SK-N-SH (cell line): ENCODE data around the gene RIC3. TPM values are rescaled to one million over a fixed set of nuclear protein-coding genes. Genes with fewer than 3 reads are reported as not detected.

Experiments
- CTCF ChIA-PET: fragments of 300-600, 350-600 bp; formaldehyde crosslinking; extraction: SDS; loops from one replicate; lab custom pipeline; 2021; lab: Yijun Ruan, JAX
- POLR2A ChIA-PET: fragments of 350-600 bp; sonication (Branson Sonifier 250); formaldehyde crosslinking; extraction: SDS; loops from one replicate; lab custom pipeline; 2020; ENCODE audit warnings: antibody characterized with exemption, inconsistent platforms; lab: Yijun Ruan, JAX
- DNase-seq: peaks from one replicate; pipeline ENCODE4 v3.0.0; 2012
- H2AFZ ChIP-seq: fragments of 200-600 bp; sonication (generic); 2 replicates; pipeline ENCODE4 v1.8.1; 2016; ENCODE audit warnings: antibody characterized with exemption, mild to moderate bottlenecking, low read depth
- H3F3A ChIP-seq: fragments of 200-600 bp; sonication (generic); replicated peaks from 2 replicates; pipeline ENCODE3; 2016; ENCODE audit warnings: antibody characterized with exemption, mild to moderate bottlenecking; ENCODE audit not compliant: insufficient read depth
- H3K27ac ChIP-seq, 2 experiments: fragments of 200-500 bp in 1 of 2; fragments of 200-600 bp in 1 of 2; sonication (Bioruptor generic) in 1 of 2; sonication (generic), shearing (Covaris generic) in 1 of 2; 2 replicates each; pipeline versions ENCODE4 v1.5.1 to v1.6.1; 2014 to 2016; ENCODE audit warnings: low read depth in 2 of 2, inconsistent platforms in 1 of 2, low read length in 1 of 2, mild to moderate bottlenecking in 1 of 2, mixed read lengths in 1 of 2
- H3K27me3 ChIP-seq: fragments of 200-600 bp; sonication (generic), shearing (Covaris generic); 2 replicates; pipeline ENCODE4 v1.6.1; 2016; ENCODE audit warnings: mixed run types; ENCODE audit not compliant: insufficient read depth
- H3K36me3 ChIP-seq, 2 experiments: fragments of 200-500 bp in 1 of 2; fragments of 200-600 bp in 1 of 2; sonication (Bioruptor generic) in 1 of 2; sonication (generic) in 1 of 2; replicated peaks in 1 of 2; 2 replicates each; pipeline versions ENCODE3 to v1.5.1; 2014 to 2016; ENCODE audit warnings: low read length in 1 of 2, mild to moderate bottlenecking in 1 of 2; ENCODE audit not compliant: insufficient read depth in 2 of 2, control insufficient read depth in 1 of 2
- H3K4me1 ChIP-seq, 2 experiments: fragments of 200-500 bp in 1 of 2; fragments of 200-600 bp in 1 of 2; sonication (Bioruptor generic) in 1 of 2; sonication (generic), shearing (Covaris generic) in 1 of 2; 2 replicates each; pipeline versions ENCODE4 v1.5.1 to v1.6.1; 2014 to 2016; ENCODE audit warnings: low read depth in 1 of 2, low read length in 1 of 2, mixed run types in 1 of 2; ENCODE audit not compliant: insufficient read depth in 2 of 2, control insufficient read depth in 1 of 2
- H3K4me2 ChIP-seq: fragments of 200-600 bp; sonication (generic), shearing (Covaris generic); 2 replicates; pipeline ENCODE4 v1.6.1; 2017; ENCODE audit warnings: mixed run types
- H3K4me3 ChIP-seq, 2 experiments: fragments of 200-500 bp in 1 of 2; fragments of 200-600 bp in 1 of 2; sonication (Bioruptor generic) in 1 of 2; sonication (generic), shearing (Covaris generic) in 1 of 2; 2 replicates each; pipeline versions ENCODE4 v1.5.1 to v1.8.1; 2014 to 2016; ENCODE audit warnings: low read depth in 2 of 2, inconsistent platforms in 1 of 2, low read length in 1 of 2, mild to moderate bottlenecking in 1 of 2, mixed read lengths in 1 of 2, moderate library complexity in 1 of 2
- H3K79me2 ChIP-seq: fragments of 200-600 bp; sonication (generic); 2 replicates; pipeline ENCODE4 v1.8.1; 2017; ENCODE audit warnings: mild to moderate bottlenecking; ENCODE audit not compliant: insufficient read depth
- H3K9ac ChIP-seq: fragments of 200-600 bp; sonication (generic); 2 replicates; pipeline ENCODE4 v1.6.1; 2017; ENCODE audit warnings: mixed run types
- H3K9me2 ChIP-seq: fragments of 200-600 bp; sonication (generic); 2 replicates; pipeline ENCODE4 v1.6.1; 2017; ENCODE audit warnings: mixed run types
- H3K9me3 ChIP-seq: fragments of 200-600 bp; sonication (generic); 2 replicates; pipeline ENCODE4 v1.6.1; 2017; ENCODE audit warnings: mixed run types, mild to moderate bottlenecking, moderate library complexity
- H4K20me1 ChIP-seq: fragments of 200-600 bp; sonication (generic); 2 replicates; pipeline ENCODE4 v1.6.1; 2017; ENCODE audit warnings: mild to moderate bottlenecking, mixed run types; ENCODE audit not compliant: insufficient read depth
- ELF1 ChIP-seq: IDR thresholded peaks from 2 replicates; pipeline ENCODE4 v1.4.0; 2012
- EZH2phosphoT487 ChIP-seq: fragments of 200-600 bp; sonication (generic); IDR thresholded peaks from 2 replicates; pipeline ENCODE4 v1.6.1; 2017; ENCODE audit warnings: low read depth, mixed run types, mild to moderate bottlenecking, antibody characterized with exemption, moderate library complexity, borderline replicate concordance
- FOSL2 ChIP-seq: IDR thresholded peaks from 2 replicates; pipeline ENCODE4 v1.4.0; 2012; ENCODE audit warnings: low read depth, mild to moderate bottlenecking, moderate library complexity, borderline replicate concordance
- MAX ChIP-seq: IDR thresholded peaks from 2 replicates; pipeline ENCODE4 v1.4.0; 2012; ENCODE audit warnings: low read depth
- MEF2A ChIP-seq: IDR thresholded peaks from 2 replicates; pipeline ENCODE4 v1.4.0; 2012; ENCODE audit warnings: low read depth, borderline replicate concordance
- NRF1 ChIP-seq: IDR thresholded peaks from 2 replicates; pipeline ENCODE4 v1.6.1; 2012; ENCODE audit warnings: low read depth, mild to moderate bottlenecking, low read length
- RCOR1 ChIP-seq: fragments of 150-350 bp; IDR thresholded peaks from 2 replicates; pipeline ENCODE4 v1.6.1; 2017; ENCODE audit warnings: antibody characterized with exemption, low read length
- TAF1 ChIP-seq: IDR thresholded peaks from 2 replicates; pipeline ENCODE4 v1.6.1; 2012; ENCODE audit warnings: low read depth, mild to moderate bottlenecking, low read length, moderate library complexity, borderline replicate concordance
- TCF12 ChIP-seq: IDR thresholded peaks from 2 replicates; pipeline ENCODE4 v1.4.0; 2012
- TEAD4 ChIP-seq: IDR thresholded peaks from 2 replicates; pipeline ENCODE4 v1.4.0; 2012; ENCODE audit warnings: mild to moderate bottlenecking, borderline replicate concordance; ENCODE audit not compliant: insufficient read depth
- YY1 ChIP-seq: IDR thresholded peaks from 2 replicates; pipeline ENCODE4 v1.4.0; 2012; ENCODE audit warnings: low read depth, mild to moderate bottlenecking
- WGBS: methylation state at CpG from one replicate; pipeline ENCODE4 v1.1.6; 2017; ENCODE audit warnings: low lambda C conversion rate; 5-methylcytosine and 5-hydroxymethylcytosine counted together
- polyA plus RNA-seq, 3 experiments: library from polyadenylated mRNA; depleted of rRNA; stranded (reverse); fragments of >200 nt; gene quantifications; 2 replicates each; pipeline ENCODE4 v1.2.3, GENCODE V29; 2012
- TF ChIP-seq, protein P1 (sequence below): IDR thresholded peaks from 2 replicates; pipeline ENCODE4 v1.4.0; 2012; ENCODE audit warnings: low read depth, borderline replicate concordance
- TF ChIP-seq, protein P2 (sequence below): fragments of 150-350 bp; IDR thresholded peaks from 2 replicates; pipeline ENCODE4 v1.6.1; 2017; ENCODE audit warnings: antibody characterized with exemption, low read length, low read depth, borderline replicate concordance

The RIC3 gene
- polyA plus RNA-seq, 1 of the 3 experiments (the other 2 are of a cell fraction) = 0.54 TPM

DNA sequence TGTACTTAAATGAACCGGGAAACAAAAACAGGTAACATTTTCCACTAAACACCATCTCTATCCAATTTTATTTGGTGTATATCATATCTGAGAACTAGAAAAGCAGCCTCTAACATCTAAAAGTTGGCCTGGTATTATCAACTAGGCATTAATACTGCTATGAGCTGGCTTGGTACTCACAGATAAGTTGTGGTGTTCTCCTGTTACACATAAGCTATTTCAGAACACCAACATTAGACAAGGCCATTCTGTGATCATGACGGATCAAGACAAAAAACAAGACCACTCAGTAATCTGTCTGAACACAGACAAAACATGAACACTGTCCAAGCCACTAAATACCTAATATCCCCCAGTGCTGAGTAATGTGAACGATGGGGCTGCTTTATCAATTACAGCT is 11.9 kb downstream of the RIC3 start:
- no peaks in the 10 kb centered on the region for H3K27me3 ChIP-seq
- no peaks in the 10 kb centered on the region for H3K9me2 ChIP-seq
- TF ChIP-seq MAX = no peak
- no peak for TF ChIP-seq ELF1
- no peak for TF ChIP-seq NRF1
- no peak for TF ChIP-seq TCF12
- no peak for TF ChIP-seq FOSL2
- TF ChIP-seq, protein P1, sequence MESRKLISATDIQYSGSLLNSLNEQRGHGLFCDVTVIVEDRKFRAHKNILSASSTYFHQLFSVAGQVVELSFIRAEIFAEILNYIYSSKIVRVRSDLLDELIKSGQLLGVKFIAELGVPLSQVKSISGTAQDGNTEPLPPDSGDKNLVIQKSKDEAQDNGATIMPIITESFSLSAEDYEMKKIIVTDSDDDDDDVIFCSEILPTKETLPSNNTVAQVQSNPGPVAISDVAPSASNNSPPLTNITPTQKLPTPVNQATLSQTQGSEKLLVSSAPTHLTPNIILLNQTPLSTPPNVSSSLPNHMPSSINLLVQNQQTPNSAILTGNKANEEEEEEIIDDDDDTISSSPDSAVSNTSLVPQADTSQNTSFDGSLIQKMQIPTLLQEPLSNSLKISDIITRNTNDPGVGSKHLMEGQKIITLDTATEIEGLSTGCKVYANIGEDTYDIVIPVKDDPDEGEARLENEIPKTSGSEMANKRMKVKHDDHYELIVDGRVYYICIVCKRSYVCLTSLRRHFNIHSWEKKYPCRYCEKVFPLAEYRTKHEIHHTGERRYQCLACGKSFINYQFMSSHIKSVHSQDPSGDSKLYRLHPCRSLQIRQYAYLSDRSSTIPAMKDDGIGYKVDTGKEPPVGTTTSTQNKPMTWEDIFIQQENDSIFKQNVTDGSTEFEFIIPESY = no peak
- TF ChIP-seq EZH2phosphoT487 = no peak
- no peaks in the 10 kb centered on the region for H3K79me2 ChIP-seq
- H3K9me3 ChIP-seq = no peaks in the 10 kb centered on the region
- no peaks in the 10 kb centered on the region for H3K4me1 ChIP-seq
- H3K36me3 ChIP-seq = no peaks in the 10 kb centered on the region
- WGBS = 51% methylated on average over 3 of the region's 3 CpGs
- no peak overlapping the region for H3K4me3 ChIP-seq
- no peak overlapping the region for H3K27ac ChIP-seq
- POLR2A ChIA-PET = no interaction called here
- H2AFZ ChIP-seq = no peak overlapping the region
- DNase-seq = no peak
- CTCF ChIA-PET = no interaction called here
- no peak overlapping the region for H3K4me2 ChIP-seq
- H3K9ac ChIP-seq = no peak overlapping the region
- H4K20me1 ChIP-seq = no peaks in the 10 kb centered on the region
- H3F3A ChIP-seq = no peaks in the 10 kb centered on the region

DNA sequence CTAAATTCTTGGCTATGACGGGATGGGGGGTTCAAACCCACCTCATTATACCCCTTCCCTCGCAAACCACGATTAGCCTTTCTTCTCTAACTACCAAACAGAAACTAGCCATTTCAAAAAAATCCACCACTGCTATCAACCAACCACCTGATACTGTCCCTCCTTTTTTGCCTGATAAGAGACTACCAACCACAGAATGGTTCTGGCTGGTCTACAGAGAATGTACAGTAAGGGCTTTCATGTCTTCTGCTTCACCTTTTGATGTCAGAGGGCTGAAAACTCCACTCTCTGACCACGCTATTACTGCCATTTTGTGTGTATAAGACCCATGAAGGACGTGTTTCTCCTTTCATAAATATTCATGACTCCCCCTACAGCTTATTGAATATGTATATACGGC is 19.1 kb downstream of the RIC3 start:
- POLR2A ChIA-PET = no interaction called here
- Histone ChIP-seq H3K27ac (no peak overlapping the region), H2AFZ (no peak overlapping the region)

More for the DNA sequence above, 19.1 kb downstream of the RIC3 start:
- 35% methylated on average over 6 of the region's 6 CpGs for WGBS
- peaks cover 5% of the 10 kb centered on the region for H3K27me3 ChIP-seq
- H3K36me3 ChIP-seq = no peaks in the 10 kb centered on the region
- H3K4me3 ChIP-seq = no peak overlapping the region
- H3K4me2 ChIP-seq = no peak overlapping the region
- H3K79me2 ChIP-seq = no peaks in the 10 kb centered on the region
- CTCF ChIA-PET = no interaction called here
- no peaks in the 10 kb centered on the region for H4K20me1 ChIP-seq
- H3F3A ChIP-seq = no peaks in the 10 kb centered on the region
- DNase-seq = no peak
- no peaks in the 10 kb centered on the region for H3K9me2 ChIP-seq
- TF ChIP-seq MAX (no peak), NRF1 (no peak), RCOR1 (no peak), MEF2A (no peak), YY1 (no peak), TEAD4 (no peak), TAF1 (no peak)
- TF ChIP-seq, protein P2, sequence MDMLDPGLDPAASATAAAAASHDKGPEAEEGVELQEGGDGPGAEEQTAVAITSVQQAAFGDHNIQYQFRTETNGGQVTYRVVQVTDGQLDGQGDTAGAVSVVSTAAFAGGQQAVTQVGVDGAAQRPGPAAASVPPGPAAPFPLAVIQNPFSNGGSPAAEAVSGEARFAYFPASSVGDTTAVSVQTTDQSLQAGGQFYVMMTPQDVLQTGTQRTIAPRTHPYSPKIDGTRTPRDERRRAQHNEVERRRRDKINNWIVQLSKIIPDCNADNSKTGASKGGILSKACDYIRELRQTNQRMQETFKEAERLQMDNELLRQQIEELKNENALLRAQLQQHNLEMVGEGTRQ = no peak
- no peak overlapping the region for H3K9ac ChIP-seq
- H3K9me3 ChIP-seq = no peaks in the 10 kb centered on the region
- no peaks in the 10 kb centered on the region for H3K4me1 ChIP-seq
